Body of pancreas (tissue), 4 donors: ENCODE data around the gene ASAP2. TPM values are rescaled to one million over a fixed set of nuclear protein-coding genes. Genes with fewer than 3 reads are reported as not detected.

ENCODE experiments used
- ATAC-seq: fragments of 150-250 bp; one replicate; pipeline ENCODE4 v1.9.1; 2016
- DNase-seq, 4 donors: peaks; one replicate each; pipeline ENCODE4 v3.0.0-alpha.2; 2019
- H3K27ac ChIP-seq, 4 donors: fragments of 200-600 bp; sonication (generic); 1 replicate in 3 of 4; 2 replicates in 1 of 4; pipeline versions ENCODE4 v1.5.1 to v1.6.1; 2016 to 2019; ENCODE audit warnings: mild to moderate bottlenecking in 1 of 4, mixed read lengths in 1 of 4, moderate library complexity in 1 of 4
- H3K27me3 ChIP-seq, 2 donors: fragments of 200-600 bp; sonication (generic); one replicate each; pipeline ENCODE4 v1.6.0; 2016; ENCODE audit warnings: mild to moderate bottlenecking in 1 of 2
- H3K36me3 ChIP-seq, 2 donors: fragments of 200-600 bp; sonication (generic); replicated peaks in 1 of 2; 2 replicates each; pipeline ENCODE4 v1.5.1; 2016; ENCODE audit warnings: low read depth in 2 of 2; ENCODE audit not compliant: insufficient read depth in 1 of 2
- H3K4me1 ChIP-seq: fragments of 200-600 bp; sonication (generic); one replicate; pipeline ENCODE4 v1.6.0; 2016
- H3K4me3 ChIP-seq, 2 donors: fragments of 200-600 bp; sonication (generic); 1 replicate in 1 of 2; 2 replicates in 1 of 2; pipeline ENCODE4 v1.5.1; 2016 to 2019
- H3K9me3 ChIP-seq, 3 donors: fragments of 200-600 bp; sonication (generic); 1 replicate in 2 of 3; 2 replicates in 1 of 3; pipeline ENCODE4 v1.5.1; 2016
- CTCF ChIP-seq, 7 experiments: fragments of 450-650 bp in 4 of 7; fragments of 200-600 bp in 3 of 7; sonication (generic) in 3 of 7; IDR thresholded peaks; one replicate each; pipeline ENCODE4 v1.5.1; 2016 to 2019; ENCODE audit warnings: antibody characterized with exemption in 7 of 7
- POLR2A ChIP-seq, 3 donors: fragments of 450-650 bp; IDR thresholded peaks; one replicate each; pipeline ENCODE4 v1.6.1; 2016; ENCODE audit warnings: antibody characterized with exemption in 3 of 3, mild to moderate bottlenecking in 2 of 3
- WGBS, 2 donors: methylation state at CpG; one replicate each; pipeline ENCODE4 v1.1.5; 2017; 5-methylcytosine and 5-hydroxymethylcytosine counted together
- intact Hi-C: fragments of 100-400 bp; cut with DNase I; formaldehyde crosslinking; loops from one replicate; pipeline ENCODE4 v1.15.1; 2023
- total RNA-seq, 2 donors: library from RNA; depleted of rRNA; stranded (reverse); fragments of >200 nt; gene quantifications; one replicate each; pipeline ENCODE4 v1.1.0, GENCODE V29; 2016

Gene ASAP2
- total RNA-seq, 2 donors from 2014 or later: 12.5 to 23.7 TPM

DNA sequence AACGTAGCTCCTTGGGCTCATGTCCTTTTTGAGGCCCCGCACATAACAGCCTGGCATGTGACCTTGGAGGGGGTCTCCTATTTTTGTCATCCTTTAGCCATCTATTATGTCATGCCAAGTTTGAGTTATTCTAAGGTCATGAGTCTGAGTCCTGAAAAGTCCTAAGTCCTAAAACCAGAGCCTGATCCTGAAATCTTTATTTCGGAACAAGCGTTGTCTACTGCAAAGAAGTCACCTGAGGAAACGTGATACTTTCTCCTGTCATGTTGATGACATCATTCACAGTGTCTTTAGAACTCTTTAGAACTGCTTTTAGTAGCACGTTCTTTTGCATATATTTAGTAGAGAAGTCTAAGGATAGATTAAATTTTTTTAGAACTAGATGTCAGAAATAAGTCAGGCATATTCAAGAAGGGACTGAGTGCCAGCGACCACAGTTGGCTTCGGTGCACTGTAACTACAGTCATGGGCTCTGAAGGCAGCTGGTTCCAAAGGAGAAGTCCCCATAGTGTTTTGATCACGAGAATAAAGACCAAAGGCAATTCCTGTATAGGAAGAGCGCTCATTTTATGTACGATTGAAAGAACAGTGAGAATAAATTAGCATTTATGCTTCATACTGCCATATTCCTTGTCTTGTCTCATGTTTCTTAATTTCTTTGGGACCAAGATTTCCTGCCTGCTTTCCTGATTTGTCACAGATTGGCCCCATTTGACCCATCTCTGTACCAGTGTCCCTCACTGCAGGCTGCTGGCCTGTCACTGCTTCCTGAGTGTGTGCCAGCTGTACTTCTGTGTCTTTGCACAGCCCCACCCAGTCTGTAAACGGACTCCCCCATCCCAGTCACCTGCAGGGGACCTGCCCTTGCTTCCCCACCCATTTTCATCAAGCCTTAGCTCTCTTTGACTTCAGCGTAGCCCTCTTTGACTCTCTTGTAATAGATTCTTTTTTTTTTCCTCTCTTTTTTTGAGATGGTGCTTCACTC lies 75.8 kb downstream of the ASAP2 start:
- 82 to 93% methylated on average over 13 of the region's 13 CpGs for WGBS, 2 donors
- Histone ChIP-seq H3K27ac (no peak overlapping the region), H3K27me3 (no peaks in the 10 kb centered on the region), H3K36me3 (no peaks in the 10 kb centered on the region), H3K4me1 (no peaks in the 10 kb centered on the region), H3K9me3 (no peaks in the 10 kb centered on the region), H3K4me3 (no peak overlapping the region)
- DNase-seq (no peak), ATAC-seq (no peak)
- intact Hi-C loops: no loop called here
- TF ChIP-seq POLR2A (IDR thresholded peaks at IDR 0.05): no peak

DNA sequence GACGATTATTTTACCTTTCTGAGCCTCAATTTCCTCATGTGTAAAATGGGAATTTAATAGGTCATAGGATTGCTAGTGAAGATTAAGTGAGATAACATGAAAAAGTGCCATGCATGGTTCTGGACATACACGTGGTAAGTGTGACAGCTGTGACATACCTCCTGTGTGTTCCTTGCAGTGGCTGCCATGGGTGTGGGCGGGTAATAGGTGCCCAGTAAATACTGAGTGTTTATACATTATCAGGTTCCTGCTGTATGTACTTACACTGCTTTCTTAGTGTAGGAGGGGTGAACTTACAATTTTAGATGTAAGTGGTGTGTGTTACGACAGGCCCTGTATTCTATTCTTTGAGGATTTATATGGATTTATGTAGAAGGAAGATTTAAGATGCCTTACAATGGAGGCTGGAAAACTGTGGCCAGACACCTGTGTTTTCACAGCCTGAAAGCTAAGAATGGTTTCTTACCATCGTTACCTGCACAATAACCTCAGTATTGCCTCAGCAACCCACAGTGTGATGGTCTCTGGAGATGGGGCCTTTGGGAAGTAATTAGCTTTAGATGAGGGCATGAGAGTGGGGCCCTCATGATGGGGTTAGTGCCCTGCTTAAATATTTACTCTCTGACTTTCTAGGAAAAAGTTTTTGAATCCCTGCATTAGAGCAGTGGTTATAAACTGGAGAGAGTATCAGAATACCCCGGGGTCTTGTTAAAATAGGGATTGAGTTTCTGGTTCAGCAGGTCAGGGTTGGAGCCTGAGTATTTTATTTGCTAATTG lies 78.1 kb downstream of the ASAP2 start:
- no peaks in the 10 kb centered on the region for H3K36me3 ChIP-seq
- no peaks in the 10 kb centered on the region for H3K27me3 ChIP-seq
- no peaks in the 10 kb centered on the region for H3K4me1 ChIP-seq
- no peak for ATAC-seq
- DNase-seq: no peak
- no peaks in the 10 kb centered on the region for H3K9me3 ChIP-seq
- TF ChIP-seq POLR2A (IDR thresholded peaks at IDR 0.05): no peak
- TF ChIP-seq CTCF (IDR thresholded peaks at IDR 0.05): no peak
- H3K4me3 ChIP-seq: no peak overlapping the region
- 71 to 75% methylated on average over 6 of the region's 6 CpGs for WGBS, 2 donors
- H3K27ac ChIP-seq: no peak overlapping the region
- intact Hi-C loops: no loop called here

DNA sequence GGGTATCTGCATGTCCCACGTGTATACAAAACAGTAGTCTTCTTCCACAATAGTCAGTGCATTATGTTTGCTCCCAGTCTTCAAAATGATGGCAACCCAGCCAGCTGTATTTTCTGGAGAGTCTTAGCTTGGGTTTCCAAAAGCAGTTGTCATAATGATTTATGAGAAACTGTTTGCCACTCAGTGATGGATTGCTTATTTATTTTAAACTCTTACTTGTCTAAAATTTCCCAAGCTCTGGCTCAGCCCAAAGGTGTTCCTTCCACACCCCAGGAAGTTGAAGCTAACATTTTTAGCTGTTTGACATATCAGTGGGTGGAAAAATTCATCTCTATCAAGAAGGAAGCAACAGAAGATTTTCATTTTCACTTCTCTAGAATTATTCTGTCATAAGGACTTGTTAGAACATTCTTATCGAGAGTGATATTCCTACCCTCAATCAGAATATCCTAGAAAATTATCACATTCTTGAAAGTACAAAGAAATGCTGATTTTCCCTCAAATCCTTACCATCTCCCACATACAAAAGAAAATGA lies 78.8 kb downstream of the ASAP2 start:
- no peak for DNase-seq
- Histone ChIP-seq H3K4me3 (no peak overlapping the region), H3K9me3 (no peaks in the 10 kb centered on the region), H3K27me3 (no peaks in the 10 kb centered on the region), H3K27ac (no peak overlapping the region), H3K4me1 (no peaks in the 10 kb centered on the region), H3K36me3 (no peaks in the 10 kb centered on the region)
- TF ChIP-seq CTCF (IDR thresholded peaks at IDR 0.05): no peak
- TF ChIP-seq POLR2A (IDR thresholded peaks at IDR 0.05): no peak
- WGBS, 2 donors: 61 to 75% methylated on average over 2 of the region's 2 CpGs
- intact Hi-C loops: no loop called here
- no peak for ATAC-seq

DNA sequence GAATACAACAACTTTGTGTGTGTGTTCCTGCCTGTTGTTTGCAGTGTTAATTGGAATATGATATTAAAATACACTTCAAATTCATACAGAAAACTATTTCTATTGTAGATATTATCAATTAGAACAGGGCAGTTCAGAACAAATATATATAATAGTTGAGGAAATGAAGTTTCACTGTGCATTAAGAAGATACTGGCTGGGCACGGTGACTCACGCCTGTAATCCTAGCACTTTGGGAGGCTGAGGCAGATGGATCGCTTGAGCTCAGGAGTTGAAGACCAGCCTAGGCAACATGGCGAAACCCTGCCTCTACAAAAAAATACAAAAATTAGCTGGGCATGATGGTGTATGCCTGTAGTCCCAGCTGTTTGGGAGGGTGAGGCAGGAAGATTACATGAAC lies 79.3 kb downstream of the ASAP2 start:
- WGBS, 2 donors: 96 to 100% methylated on average over 4 of the region's 4 CpGs
- ATAC-seq (no peak), DNase-seq (no peak)
- no peaks in the 10 kb centered on the region for H3K4me1 ChIP-seq
- H3K4me3 ChIP-seq: no peak overlapping the region
- no peaks in the 10 kb centered on the region for H3K9me3 ChIP-seq
- intact Hi-C loops: no loop called here
- TF ChIP-seq POLR2A (IDR thresholded peaks at IDR 0.05) (no peak), CTCF (IDR thresholded peaks at IDR 0.05) (no peak)
- H3K27ac ChIP-seq: no peak overlapping the region
- no peaks in the 10 kb centered on the region for H3K36me3 ChIP-seq
- H3K27me3 ChIP-seq: no peaks in the 10 kb centered on the region
